Endothelial cell of umbilical vein (primary cell): ENCODE measurements around the gene ATP8A1. TPM values are rescaled to one million over a fixed set of nuclear protein-coding genes. Genes with fewer than 3 reads are reported as not detected.

Experiments used
- BruUV-seq: library from RNA; stranded (reverse); fragments of 400-500 nt; replicated peaks from 2 replicates; lab custom pipeline; 2021; lab: Mats Ljungman, UMichigan
- CTCF ChIA-PET: fragments of 300-600, 350-600 bp; sonication (Branson Sonifier 250); formaldehyde crosslinking; loops from one replicate; lab custom pipeline; 2021; ENCODE audit warnings: antibody characterized with exemption, inconsistent platforms; lab: Charles Lee
- POLR2A ChIA-PET: fragments of 300-600, 350-600 bp; sonication (Branson Sonifier 250); formaldehyde crosslinking; loops from one replicate; lab custom pipeline; 2021; ENCODE audit warnings: antibody characterized with exemption, inconsistent platforms; lab: Charles Lee
- DNase-seq: peaks from one replicate; pipeline ENCODE4 v3.0.0-alpha.2; 2011; ENCODE audit warnings: low read depth, low spot score
- FAIRE-seq: peaks from 2 replicates; lab custom pipeline; 2011; peaks lifted over from hg19 to GRCh38; lab: Jason Lieb, UNC
- H2AFZ ChIP-seq: 2 replicates; pipeline ENCODE4 v1.6.0; 2012; ENCODE audit warnings: low read depth, low read length, control low read depth, inconsistent platforms
- H3K27ac ChIP-seq: 2 replicates; pipeline ENCODE4 v1.5.1; 2011; ENCODE audit warnings: low read depth, mild to moderate bottlenecking, control low read depth, low read length, moderate library complexity; ENCODE audit not compliant: insufficient read depth
- H3K27me3 ChIP-seq, 2 experiments: 2 replicates each; pipeline versions ENCODE4 v1.6.0 to v1.6.1; 2011; ENCODE audit warnings: low read length in 2 of 2, mixed read lengths in 1 of 2; ENCODE audit not compliant: control insufficient read depth in 2 of 2, insufficient read depth in 2 of 2
- H3K36me3 ChIP-seq, 2 experiments: 2 replicates in 1 of 2; 3 replicates in 1 of 2; pipeline ENCODE4 v1.5.1; 2011; ENCODE audit warnings: low read length in 2 of 2, mild to moderate bottlenecking in 1 of 2, moderate library complexity in 1 of 2; ENCODE audit not compliant: control insufficient read depth in 2 of 2, insufficient read depth in 2 of 2; ENCODE audit errors: extremely low read depth in 1 of 2
- H3K4me1 ChIP-seq: 3 replicates; pipeline ENCODE4 v1.5.1; 2011; ENCODE audit warnings: mild to moderate bottlenecking, low read length; ENCODE audit not compliant: control insufficient read depth, insufficient read depth; ENCODE audit errors: extremely low read depth
- H3K4me2 ChIP-seq: 2 replicates; pipeline ENCODE4 v1.6.1; 2011; ENCODE audit warnings: low read length, control low read depth, mixed read lengths; ENCODE audit not compliant: insufficient read depth
- H3K4me3 ChIP-seq, 3 experiments: fragments of 200-600 bp in 1 of 3; sonication (generic), shearing (Covaris generic) in 1 of 3; replicated peaks in 1 of 3; 2 replicates each; pipeline ENCODE4 v1.5.1; 2011 to 2016; ENCODE audit warnings: control low read depth in 3 of 3, low read length in 3 of 3, mild to moderate bottlenecking in 2 of 3, inconsistent platforms in 1 of 3, low read depth in 1 of 3, moderate library complexity in 1 of 3; ENCODE audit not compliant: insufficient read depth in 1 of 3
- H3K79me2 ChIP-seq: 2 replicates; pipeline ENCODE4 v1.6.0; 2012; ENCODE audit warnings: low read length, inconsistent platforms; ENCODE audit not compliant: control insufficient read depth, insufficient read depth
- H3K9ac ChIP-seq: replicated peaks from 2 replicates; pipeline ENCODE3; 2011; ENCODE audit warnings: low read length, control low read depth; ENCODE audit not compliant: insufficient read depth; ENCODE audit errors: extremely low read depth
- H3K9me1 ChIP-seq: replicated peaks from 3 replicates; pipeline ENCODE4 v1.6.0; 2011; ENCODE audit warnings: mild to moderate bottlenecking, low read length; ENCODE audit not compliant: control insufficient read depth, insufficient read depth; ENCODE audit errors: extremely low read depth
- H3K9me3 ChIP-seq: replicated peaks from 2 replicates; pipeline ENCODE4 v1.5.1; 2012; ENCODE audit warnings: low read length, inconsistent platforms; ENCODE audit not compliant: control insufficient read depth, insufficient read depth
- H4K20me1 ChIP-seq: replicated peaks from 2 replicates; pipeline ENCODE3; 2011; ENCODE audit warnings: mild to moderate bottlenecking, low read length; ENCODE audit not compliant: control insufficient read depth, insufficient read depth; ENCODE audit errors: extremely low read depth
- CTCF ChIP-seq, 2 donors: IDR thresholded peaks; 1 replicate in 1 of 2; 2 replicates in 1 of 2; pipeline ENCODE4 v1.5.1; 2011; ENCODE audit warnings: low read length in 2 of 2, mild to moderate bottlenecking in 2 of 2, moderate library complexity in 2 of 2, control low read depth in 1 of 2, inconsistent platforms in 1 of 2, low read depth in 1 of 2; ENCODE audit not compliant: insufficient read depth in 1 of 2; ENCODE audit errors: extremely low read depth in 1 of 2
- EZH2 ChIP-seq: IDR thresholded peaks from 2 replicates; pipeline ENCODE4 v1.6.1; 2012; ENCODE audit warnings: borderline replicate concordance, low read depth, mild to moderate bottlenecking, moderate library complexity, low read length, inconsistent platforms; ENCODE audit not compliant: severe bottlenecking
- FOS ChIP-seq: IDR thresholded peaks from 2 replicates; pipeline ENCODE4 v1.6.1; 2011; ENCODE audit warnings: mild to moderate bottlenecking, low read length, moderate library complexity, borderline replicate concordance; ENCODE audit not compliant: insufficient read depth
- GATA2 ChIP-seq: IDR thresholded peaks from 2 replicates; pipeline ENCODE4 v1.7.0; 2011; ENCODE audit warnings: low read depth, mild to moderate bottlenecking, moderate library complexity, mixed read lengths, low read length; ENCODE audit not compliant: insufficient read length, insufficient read depth
- JUN ChIP-seq: IDR thresholded peaks from 2 replicates; pipeline ENCODE4 v1.6.1; 2011; ENCODE audit warnings: borderline replicate concordance, low read depth; ENCODE audit not compliant: insufficient read length, insufficient read depth
- MYC ChIP-seq: IDR thresholded peaks from one replicate; pipeline ENCODE4 v1.6.1; 2011; ENCODE audit warnings: mild to moderate bottlenecking, low read depth, low read length
- POLR2A ChIP-seq: IDR thresholded peaks from 2 replicates; pipeline ENCODE4 v1.6.1; 2012; ENCODE audit warnings: low read depth, mild to moderate bottlenecking, control low read depth, low read length
- POLR2AphosphoS5 ChIP-seq: IDR thresholded peaks from 2 replicates; pipeline ENCODE4 v1.6.1; 2012; ENCODE audit warnings: low read depth, mild to moderate bottlenecking, control low read depth, low read length, moderate library complexity; ENCODE audit not compliant: insufficient read depth
- dilution Hi-C: fragments of 300-500 bp; cut with MboI; formaldehyde crosslinking; loops from one replicate; pipeline ENCODE4 v1.15.0; 2019; ENCODE audit warnings: low sequenced_read_pairs; ENCODE audit not compliant: extremely low pct_ligation_motif_present
- intact Hi-C: fragments of 100-400 bp; cut with micrococcal nuclease; formaldehyde crosslinking; loops from one replicate; pipeline ENCODE4 v1.10.0; 2022
- polyA plus RNA-seq, 4 experiments: library from polyadenylated mRNA; depleted of rRNA in 3 of 4; stranded (reverse) in 3 of 4; unstranded in 1 of 4; fragments of >200 nt; gene quantifications; 2 replicates each; pipeline versions ENCODE4 v1.2.1 to v1.2.3, GENCODE V29; 2011 to 2012; ENCODE audit warnings: missing spikeins in 1 of 4
- total RNA-seq: library from RNA; stranded (reverse); gene quantifications from 2 replicates; pipeline ENCODE4 v1.2.3, GENCODE V29; 2021
- TF ChIP-seq, protein P1 (sequence below): IDR thresholded peaks from 2 replicates; pipeline ENCODE4 v1.6.1; 2011; ENCODE audit not compliant: insufficient read depth, insufficient read length

The ATP8A1 gene
- total and polyA plus RNA-seq, 2 donors (not counting 3 experiments of a cell fraction or from before 2014, with no cell fraction given) = 0.97 to 11.5 TPM

GRCh38 chr4:42638321-42638720 lies 18.6 kb downstream of the ATP8A1 start:
- Histone ChIP-seq H3K4me3 (no peak overlapping the region), H4K20me1 (no peaks in the 10 kb centered on the region), H2AFZ (no peak overlapping the region), H3K4me2 (no peak overlapping the region), H3K9me3 (no peaks in the 10 kb centered on the region), H3K9ac (no peak overlapping the region), H3K4me1 (no peaks in the 10 kb centered on the region), H3K36me3 (no peaks in the 10 kb centered on the region), H3K9me1 (no peaks in the 10 kb centered on the region), H3K27ac (no peak overlapping the region), H3K27me3 (peaks cover 2 to 10% of the 10 kb centered on the region in 2 experiments), H3K79me2 (no peaks in the 10 kb centered on the region)
- intact Hi-C loops (no loop called here), dilution Hi-C loops (no loop called here)
- CTCF ChIA-PET = no interaction called here
- no peak for TF ChIP-seq MYC
- TF ChIP-seq JUN = no peak
- TF ChIP-seq CTCF (IDR thresholded peaks at IDR 0.05; ENCODE audit: extremely low read depth in 1 of 2, insufficient read depth in 1 of 2, low read depth in 1 of 2, low read length in 2 of 2) = no peak
- TF ChIP-seq POLR2AphosphoS5 = no peak
- no peak for TF ChIP-seq EZH2
- TF ChIP-seq, protein P1, sequence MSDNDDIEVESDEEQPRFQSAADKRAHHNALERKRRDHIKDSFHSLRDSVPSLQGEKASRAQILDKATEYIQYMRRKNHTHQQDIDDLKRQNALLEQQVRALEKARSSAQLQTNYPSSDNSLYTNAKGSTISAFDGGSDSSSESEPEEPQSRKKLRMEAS = no peak
- no peak for TF ChIP-seq POLR2A
- no peak for TF ChIP-seq FOS
- TF ChIP-seq GATA2 = no peak
- DNase-seq (no peak), FAIRE-seq (no peak)
- POLR2A ChIA-PET = no interaction called here
- no TSS peak for BruUV-seq
